Middle frontal gyrus (tissue), 1 donor: ENCODE results near the gene ITIH3.

ENCODE experiments used
- DNase-seq: peaks from one replicate; pipeline ENCODE4 v3.0.0-alpha.2; 2015; ENCODE audit warnings: low spot score; ENCODE audit errors: extremely low spot score

Gene ITIH3

DNA sequence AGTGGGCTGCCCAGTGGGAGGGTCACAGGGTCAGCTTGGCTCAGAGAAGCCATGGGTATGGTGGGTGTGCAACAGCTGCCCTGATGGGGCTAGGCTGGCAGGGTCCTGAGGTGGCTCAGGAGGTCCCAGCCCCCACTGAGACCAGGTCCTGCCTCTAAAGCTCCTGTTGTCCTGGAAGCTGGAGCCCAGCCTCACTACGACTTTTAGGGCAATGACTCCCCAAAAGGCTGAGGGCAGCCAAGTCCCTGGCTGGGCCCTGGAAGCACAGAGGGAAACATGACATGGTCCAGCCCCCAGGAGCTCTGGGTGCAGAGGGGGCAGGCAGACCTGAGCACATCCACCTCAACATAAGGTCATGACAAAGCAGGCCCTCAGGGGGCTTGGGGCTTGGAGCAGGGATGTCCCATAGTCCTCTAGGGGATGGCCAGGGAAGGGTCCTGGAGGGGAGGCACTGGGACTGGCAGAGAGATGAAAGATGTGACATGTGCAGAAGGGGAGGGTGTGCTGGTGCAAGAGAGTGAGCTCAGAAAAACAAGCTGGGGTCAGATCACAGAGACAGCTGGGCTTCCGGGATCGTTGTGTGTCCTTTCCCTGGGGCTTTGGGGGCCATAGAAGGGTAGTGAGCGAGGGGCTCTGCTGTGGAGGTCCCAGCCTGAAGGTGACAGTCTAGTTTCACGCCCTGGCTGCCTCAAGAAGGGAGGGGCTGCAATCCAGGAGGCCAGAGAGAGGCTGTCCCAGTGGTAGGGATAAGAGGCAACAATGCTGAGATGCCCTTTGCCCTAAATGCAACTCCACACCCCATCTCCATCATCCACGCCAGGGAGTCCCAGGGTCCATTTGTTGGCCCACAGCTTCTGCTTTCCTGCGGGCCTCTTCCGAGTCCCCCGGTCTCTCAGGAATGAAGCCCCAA lies 639 bp upstream of the ITIH3 start:
- no peak for DNase-seq

DNA sequence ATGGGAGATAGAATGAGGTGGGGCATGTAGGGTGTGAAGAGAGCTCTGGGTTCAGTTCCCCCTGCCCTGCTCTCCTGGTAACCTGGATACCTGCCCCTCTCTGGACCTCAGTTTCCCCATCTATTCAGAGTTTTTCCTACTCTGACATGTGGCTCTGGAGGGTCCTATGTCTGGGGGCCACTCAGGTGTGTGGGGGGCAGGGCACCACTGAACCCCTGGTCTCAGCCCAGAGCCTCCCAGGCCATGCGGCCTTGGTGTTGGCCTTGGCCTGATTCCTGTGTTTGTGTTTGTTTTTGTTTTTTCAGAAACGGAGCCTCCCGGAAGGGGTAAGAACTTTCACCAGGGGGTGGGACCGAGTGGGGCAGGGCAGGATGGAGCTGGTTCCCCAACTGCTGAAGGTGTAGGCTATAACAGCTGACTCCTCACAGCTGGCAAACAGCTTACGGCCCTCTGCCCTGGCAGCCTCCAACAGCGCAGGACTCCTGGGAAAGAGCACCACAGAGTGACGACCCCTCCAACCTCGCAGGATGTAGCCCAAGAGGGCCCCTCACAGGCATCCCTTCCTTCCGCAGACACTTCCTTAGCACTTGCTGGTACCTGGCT lies 803 bp downstream of the ITIH3 start:
- DNase-seq: no peak

DNA sequence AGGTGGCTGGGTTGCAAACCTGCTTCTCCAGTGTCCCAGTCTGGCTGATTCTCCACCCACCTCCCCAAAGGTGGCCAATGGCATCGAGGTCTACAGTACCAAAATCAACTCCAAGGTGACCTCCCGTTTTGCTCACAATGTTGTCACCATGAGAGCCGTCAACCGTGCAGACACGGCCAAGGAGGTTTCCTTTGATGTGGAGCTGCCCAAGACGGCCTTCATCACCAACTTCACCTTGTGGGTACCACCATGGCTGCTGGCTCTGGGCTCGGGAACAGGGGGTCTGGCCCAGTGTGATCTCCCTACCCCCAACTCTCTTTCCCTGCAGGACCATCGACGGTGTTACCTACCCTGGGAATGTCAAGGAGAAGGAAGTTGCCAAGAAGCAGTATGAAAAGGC lies 1.8 kb downstream of the ITIH3 start:
- DNase-seq: no peak

- no peak for DNase-seq
Observed at GRCh38 chr3:52798376-52798977, 3.9 kb downstream of the ITIH3 start.

DNA sequence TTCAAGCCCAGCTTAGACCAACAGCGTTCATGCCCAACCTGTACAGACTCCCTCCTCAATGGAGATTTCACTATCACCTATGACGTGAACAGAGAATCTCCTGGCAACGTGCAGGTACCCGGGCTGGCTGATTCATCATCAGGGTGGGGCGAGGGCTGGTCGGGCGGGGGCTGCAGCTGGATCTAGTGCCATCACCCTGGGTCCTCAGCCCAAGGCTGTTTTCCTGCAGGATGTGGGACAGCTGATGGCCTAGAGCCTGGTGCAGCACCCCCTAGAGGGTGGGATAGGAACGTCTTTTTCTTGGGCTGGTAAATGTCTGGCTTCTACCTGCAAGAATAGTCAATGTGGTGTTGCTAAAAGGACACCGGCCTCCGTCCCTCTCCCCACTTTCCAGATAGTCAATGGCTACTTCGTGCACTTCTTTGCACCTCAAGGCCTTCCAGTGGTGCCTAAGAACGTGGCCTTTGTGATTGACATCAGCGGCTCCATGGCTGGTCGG lies 4.4 kb downstream of the ITIH3 start:
- DNase-seq: no peak

DNA sequence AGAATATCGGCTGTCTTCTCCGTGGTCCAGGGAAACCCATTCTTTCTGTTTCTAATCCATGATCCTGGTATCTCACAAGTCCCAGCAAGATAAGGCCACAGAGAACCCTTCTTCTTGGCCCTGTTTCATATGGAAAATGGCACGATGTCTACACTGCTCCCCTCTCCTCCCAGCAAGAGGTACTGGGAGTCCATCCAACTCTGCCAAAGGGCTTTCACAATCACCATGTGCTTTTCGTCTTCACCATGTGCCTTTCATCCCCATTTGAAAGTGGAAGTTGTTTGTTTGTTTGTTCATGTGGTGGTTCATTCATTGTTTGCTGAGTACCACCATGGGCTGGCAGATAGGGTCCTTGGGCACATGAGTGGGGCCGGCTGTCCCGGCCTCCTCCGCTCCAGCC lies 5.5 kb downstream of the ITIH3 start:
- no peak for DNase-seq

DNA sequence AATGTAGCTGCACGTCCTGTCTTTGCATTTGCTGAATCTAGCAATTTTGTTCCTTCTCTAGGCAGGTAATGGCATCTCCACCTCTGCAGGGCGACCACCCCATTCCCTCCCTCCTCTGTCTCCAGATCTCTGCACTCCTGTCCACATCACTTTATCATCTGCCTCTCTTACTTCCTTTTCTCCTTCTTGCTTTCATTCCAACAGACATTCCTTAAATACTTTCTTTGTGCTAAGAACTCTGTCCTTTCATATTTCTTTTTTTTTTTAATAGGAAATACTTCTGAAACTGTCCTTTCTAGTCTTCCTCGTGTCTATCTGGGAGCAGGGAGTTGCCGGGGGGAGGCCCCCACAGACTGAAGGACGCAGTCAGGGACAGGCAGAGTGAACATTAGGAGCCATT lies 7.2 kb downstream of the ITIH3 start:
- DNase-seq: no peak

GRCh38 chr3:52805270-52806039 lies 10.9 kb downstream of the ITIH3 start:
- DNase-seq: no peak

GRCh38 chr3:52809149-52809548 lies 14.6 kb downstream of the ITIH3 start:
- no peak for DNase-seq

GRCh38 chr3:52809662-52810377 lies 15.2 kb downstream of the ITIH3 start:
- no peak for DNase-seq

GRCh38 chr3:52810923-52811322 lies 16.3 kb downstream of the ITIH3 start:
- DNase-seq: no peak

DNA sequence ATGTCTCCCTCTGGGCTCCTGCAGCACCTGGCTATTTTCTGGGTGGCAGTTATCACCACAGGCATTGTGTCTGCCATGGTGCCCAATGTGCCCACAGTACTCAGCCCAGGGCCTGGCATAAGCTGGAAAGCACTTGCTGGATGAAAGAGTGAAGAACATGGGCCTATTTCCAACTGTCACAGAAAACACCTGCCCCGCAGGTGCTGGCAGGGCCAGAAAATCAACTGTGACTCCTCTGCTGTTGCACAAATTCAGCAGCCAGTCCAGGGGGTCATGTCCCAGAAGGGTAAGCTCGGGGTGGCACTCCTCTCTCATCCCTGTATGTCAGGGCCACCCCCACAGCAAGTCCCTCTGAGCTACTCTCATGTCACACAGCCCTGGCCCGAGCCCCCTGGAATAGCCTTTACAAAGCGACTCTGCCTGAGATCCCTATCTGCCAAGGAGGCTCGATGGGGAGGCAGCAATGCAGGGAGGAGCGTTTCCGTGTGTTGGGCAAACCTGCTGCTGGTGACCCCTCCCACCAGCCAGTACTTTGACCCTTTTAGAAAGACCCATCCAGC lies 16.9 kb downstream of the ITIH3 start:
- no peak for DNase-seq

DNA sequence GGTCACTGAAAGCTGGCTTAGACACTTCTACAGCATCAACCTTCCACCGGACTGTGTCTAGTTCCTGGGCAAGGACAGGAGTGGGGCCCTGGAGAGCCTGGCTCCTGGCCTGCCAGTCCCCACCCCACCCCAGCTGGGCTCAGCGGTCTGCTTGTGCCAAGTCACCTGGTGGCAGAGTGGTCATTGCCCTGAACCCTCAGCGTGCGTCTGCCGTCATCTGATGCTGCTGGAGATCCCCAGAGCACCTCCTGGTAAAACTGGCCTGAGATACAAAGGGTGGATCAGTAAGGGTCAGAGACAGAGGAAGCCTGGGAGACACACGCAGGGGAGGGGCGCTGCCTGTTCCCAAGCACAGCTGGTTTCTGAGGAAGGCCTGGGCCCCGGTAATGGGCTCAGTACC lies 19.2 kb downstream of the ITIH3 start:
- DNase-seq: no peak

DNA sequence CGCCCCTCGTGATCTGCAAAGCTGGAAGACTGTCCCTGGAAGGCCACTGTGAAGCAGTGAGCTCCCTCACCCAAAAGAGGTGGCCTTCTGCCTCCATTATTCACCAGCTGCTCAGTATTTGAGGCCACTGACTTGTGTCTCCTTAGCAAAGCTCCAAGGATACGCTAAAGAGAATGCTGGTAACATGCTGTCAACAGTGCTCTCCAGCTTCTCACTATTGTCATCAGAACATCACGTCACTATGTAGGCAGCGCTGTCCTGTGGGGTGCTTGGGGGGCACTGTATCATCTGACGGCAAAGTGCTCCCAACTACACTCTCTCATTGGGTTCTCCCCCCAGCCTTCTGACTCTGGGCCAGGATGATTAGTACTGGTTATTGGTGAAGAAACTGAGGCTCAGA lies 21.6 kb downstream of the ITIH3 start:
- no peak for DNase-seq

- no peak for DNase-seq
Observed at GRCh38 chr3:52816654-52817053, 22.1 kb downstream of the ITIH3 start.

GRCh38 chr3:52817221-52817620 lies 22.6 kb downstream of the ITIH3 start:
- no peak for DNase-seq

DNA sequence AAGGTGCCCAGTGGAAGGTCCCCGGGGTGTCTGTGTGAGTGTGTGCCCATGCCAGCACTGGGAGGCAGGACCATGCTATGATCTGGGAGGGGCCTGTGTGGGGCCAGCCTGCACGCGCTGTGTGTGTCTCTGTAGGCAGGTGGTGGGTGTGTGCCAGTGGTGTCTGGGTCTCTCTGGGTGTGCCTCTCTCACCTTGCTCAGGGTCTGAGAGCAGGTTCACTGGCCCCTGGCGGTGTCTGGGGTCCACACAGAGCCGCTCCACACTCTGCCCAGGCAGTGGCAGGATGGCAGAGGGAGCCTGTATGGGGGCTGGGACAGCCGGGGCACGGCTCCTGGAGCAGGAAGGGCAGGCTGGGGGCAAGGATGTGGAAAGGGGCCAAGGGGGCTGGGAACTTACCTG lies 23.3 kb downstream of the ITIH3 start:
- no peak for DNase-seq

DNA sequence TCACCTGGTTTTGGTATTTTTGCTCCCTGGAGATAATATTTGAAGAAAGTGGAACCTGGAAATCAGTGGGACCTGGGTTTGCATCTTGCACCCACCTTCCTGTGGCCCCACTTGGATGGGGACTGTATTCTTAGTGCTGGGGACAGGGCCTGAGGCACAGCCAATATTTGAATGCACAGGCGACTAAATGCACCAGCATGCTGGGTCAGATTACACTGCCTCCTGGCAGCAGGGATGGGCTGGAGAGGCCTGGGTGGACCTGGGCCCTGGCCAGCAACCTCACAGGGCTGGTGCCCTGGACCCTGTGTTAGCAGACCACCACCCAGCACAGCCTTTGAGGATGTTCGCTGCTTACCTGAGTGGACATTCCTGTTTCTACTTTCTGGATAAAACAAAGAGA lies 25.3 kb downstream of the ITIH3 start:
- DNase-seq: no peak

GRCh38 chr3:52820736-52821135 lies 26.1 kb downstream of the ITIH3 start:
- DNase-seq: no peak

DNA sequence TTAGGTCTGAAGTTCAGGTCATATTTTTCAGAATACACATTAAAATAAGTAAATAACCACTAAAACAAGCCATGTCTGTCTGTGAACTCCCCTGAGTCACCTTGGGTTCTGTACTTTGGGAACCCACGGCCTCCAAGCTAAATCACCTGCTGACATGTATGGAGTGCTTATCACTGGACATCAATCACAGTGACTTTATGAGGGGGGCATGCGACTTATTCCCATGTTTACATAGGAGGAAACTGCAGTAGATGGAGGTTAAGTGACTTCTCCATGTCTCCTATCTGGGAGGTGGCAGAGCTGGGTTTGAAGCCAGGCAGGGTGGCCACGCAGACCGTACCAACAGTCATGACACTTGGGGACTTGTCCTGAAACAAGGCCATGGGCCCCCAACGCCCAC lies 27.8 kb downstream of the ITIH3 start:
- DNase-seq: no peak

- no peak for DNase-seq
Observed at GRCh38 chr3:52824037-52824436, 29.4 kb downstream of the ITIH3 start.
